Mammary microvascular endothelial cell (primary cell): ENCODE data around the gene CACYBP. TPM values are rescaled to one million over a fixed set of nuclear protein-coding genes. Genes with fewer than 3 reads are reported as not detected.

Experiments
- total RNA-seq: library from RNA; depleted of rRNA; stranded (reverse); fragments of >200 nt; gene quantifications from 2 replicates; pipeline ENCODE4 v1.2.3, GENCODE V29; 2015

CACYBP gene
- total RNA-seq = 162 and 200 TPM in 2 replicates

GRCh38 chr1:174999936-175000696, at the start of gene CACYBP:
Gene CACYBP (plus strand): TSS chr1:174999947. CDS start chr1:175000181, 234 bp downstream.

GRCh38 chr1:175023043-175023921, 23.5 kb downstream of the CACYBP start, which contains the start of gene MRPS14:
Gene MRPS14 (minus strand): TSS chr1:175023425. CDS start chr1:175023408, 17 bp downstream.

Other genes starting within 250 kb of the CACYBP start
- gene MRPS14, start 23.5 kb downstream of the CACYBP start, total RNA-seq = 21.5 and 27.3 TPM in 2 replicates
- gene TNN, start 67.9 kb downstream of the CACYBP start, total RNA-seq = not detected in 2 replicates
- 12.7 and 16.5 TPM in 2 replicates for gene KIAA0040, start 192.8 kb downstream of the CACYBP start, total RNA-seq